BJ (cell line): ENCODE data around the gene KAT7. TPM values are rescaled to one million over a fixed set of nuclear protein-coding genes. Genes with fewer than 3 reads are reported as not detected.

Experiments
- CTCF ChIA-PET: fragments of 350-600 bp; formaldehyde crosslinking; extraction: SDS; loops from one replicate; lab custom pipeline; 2021; ENCODE audit warnings: antibody characterized with exemption, inconsistent platforms; lab: Yijun Ruan, JAX
- POLR2A ChIA-PET: fragments of 300-600 bp; sonication (Branson Sonifier 250); formaldehyde crosslinking; extraction: SDS; loops from one replicate; lab custom pipeline; 2021; ENCODE audit warnings: antibody characterized with exemption; lab: Charles Lee
- DNase-seq: peaks from one replicate; pipeline ENCODE4 v3.0.0-alpha.2; 2011; ENCODE audit warnings: low read depth
- H3K27me3 ChIP-seq: 2 replicates; pipeline ENCODE4 v1.6.0; 2011; ENCODE audit warnings: low read length; ENCODE audit not compliant: control insufficient read depth, insufficient read depth
- H3K36me3 ChIP-seq: 2 replicates; pipeline ENCODE4 v1.5.1; 2011; ENCODE audit warnings: low read length; ENCODE audit not compliant: control insufficient read depth, insufficient read depth
- H3K4me3 ChIP-seq: 2 replicates; pipeline ENCODE4 v1.5.1; 2011; ENCODE audit warnings: low read depth, mild to moderate bottlenecking, control low read depth, low read length
- CTCF ChIP-seq: IDR thresholded peaks from 2 replicates; pipeline ENCODE4 v1.5.1; 2011; ENCODE audit warnings: low read depth, mild to moderate bottlenecking, control low read depth, inconsistent platforms, low read length, moderate library complexity; ENCODE audit not compliant: insufficient read depth
- polyA plus RNA-seq: library from polyadenylated mRNA; depleted of rRNA; stranded (reverse); fragments of >200 nt; gene quantifications from 2 replicates; pipeline ENCODE4 v1.2.3, GENCODE V29; 2011

Gene KAT7
- polyA plus RNA-seq, 1 experiment = 23.0 TPM

GRCh38 chr17:49787884-49788477 is 500 bp upstream of the KAT7 start:
- no peak for DNase-seq
- ChIA-PET CTCF (interaction anchor here (0.9 to 1.7 kb wide), 5 partner anchors 9 to 99 kb away, joined by 3 to 8 read pairs (median 3); no protein-coding TSS in a partner anchor), POLR2A (interaction anchor here (0.6 kb wide), 3 partner anchors 80 to 846 kb away, joined by 3 read pairs; partner anchors contain the start of gene SLC35B1)
- Histone ChIP-seq H3K27me3 (no peaks in the 10 kb centered on the region), H3K36me3 (no peaks in the 10 kb centered on the region), H3K4me3 (peak overlapping the region; percentile 51)
- no peak for TF ChIP-seq CTCF

- H3K36me3 ChIP-seq = peaks cover 1% of the 10 kb centered on the region; the same call in 1 of the 2 replicates
- ChIA-PET POLR2A (no interaction called here), CTCF (no interaction called here)
- no peak for DNase-seq
- peak overlapping the region; percentile 41 for H3K4me3 ChIP-seq
- H3K27me3 ChIP-seq = no peaks in the 10 kb centered on the region
- no peak for TF ChIP-seq CTCF
Measured at GRCh38 chr17:49789243-49789578, 730 bp downstream of the KAT7 start.

GRCh38 chr17:49793309-49793708 is 4.8 kb downstream of the KAT7 start:
- Histone ChIP-seq H3K27me3 (no peaks in the 10 kb centered on the region), H3K36me3 (peaks cover 3% of the 10 kb centered on the region; the same call in 1 of the 2 replicates), H3K4me3 (no peak overlapping the region)
- no peak for TF ChIP-seq CTCF
- ChIA-PET CTCF (interaction anchor here (0.6 to 0.8 kb wide), 2 partner anchors 205 to 286 kb away, joined by 3 read pairs; no protein-coding TSS in a partner anchor), POLR2A (interaction anchor here (0.6 kb wide), 1 partner anchor 267 kb away, joined by 5 read pairs; no protein-coding TSS in a partner anchor)
- DNase-seq = no peak

- TF ChIP-seq CTCF = no peak
- no peak for DNase-seq
- Histone ChIP-seq H3K36me3 (peaks cover 6% of the 10 kb centered on the region), H3K27me3 (no peaks in the 10 kb centered on the region), H3K4me3 (no peak overlapping the region)
- CTCF ChIA-PET = interaction anchor here (1.1 kb wide), 1 partner anchor 11 kb away, joined by 3 read pairs; no protein-coding TSS in a partner anchor
- POLR2A ChIA-PET = no interaction called here
Measured at GRCh38 chr17:49795372-49795771, 6.9 kb downstream of the KAT7 start.

GRCh38 chr17:49798182-49798581 is 9.7 kb downstream of the KAT7 start:
- CTCF ChIA-PET = interaction anchor here (0.9 to 1.4 kb wide), 4 partner anchors 12 to 228 kb away, joined by 3 to 4 read pairs (median 3); no protein-coding TSS in a partner anchor
- Histone ChIP-seq H3K27me3 (no peaks in the 10 kb centered on the region), H3K36me3 (peaks cover 9% of the 10 kb centered on the region), H3K4me3 (no peak overlapping the region)
- POLR2A ChIA-PET = no interaction called here
- no peak for DNase-seq
- TF ChIP-seq CTCF = no peak
